GM19328 (cell line): ENCODE measurements around the gene MNDA.

Experiments
- ATAC-seq: cut with Tn5 transposase; IDR thresholded peaks from one replicate; pipeline ENCODE4 v1.9.1; 2021; ENCODE audit warnings: mild to moderate bottlenecking, moderate library complexity; ENCODE audit not compliant: unreplicated experiment

MNDA gene

DNA sequence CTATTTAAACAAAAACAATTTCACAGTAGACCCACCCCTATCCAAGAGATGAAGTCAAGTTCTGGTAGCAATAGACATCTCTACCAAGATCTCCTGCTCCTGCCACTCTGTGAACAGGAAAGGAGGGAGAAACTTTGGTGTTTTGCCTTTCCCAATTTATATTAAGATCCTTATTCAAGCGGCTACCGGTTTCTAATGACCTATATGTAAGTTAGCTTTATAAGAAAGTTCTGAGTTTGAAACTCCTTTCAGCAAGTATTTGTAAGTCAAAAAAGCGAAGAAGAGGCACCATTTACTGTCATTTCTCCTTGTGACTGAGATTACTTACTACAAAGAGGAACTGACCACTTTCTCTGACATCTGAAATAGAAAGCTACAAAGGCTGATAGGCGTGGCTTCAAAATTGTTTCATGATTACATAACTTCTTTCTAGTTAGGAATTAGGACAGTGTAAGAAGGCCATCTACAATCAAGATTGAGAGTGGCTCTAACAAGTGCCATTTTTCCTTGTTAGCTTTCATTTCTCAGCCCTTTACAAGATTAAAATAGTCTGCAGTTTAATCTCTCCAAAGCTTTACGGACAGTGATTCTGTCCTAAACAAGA is at the start of gene MNDA:
Gene MNDA (plus strand): TSS at position 448 of the 604 bp plus-strand sequence. CDS start 10,803 bp downstream, outside the sequence.
- peak; percentile 88 for ATAC-seq

- no peak for ATAC-seq
Measured at GRCh38 chr1:158793604-158794003, 37.5 kb upstream of the MNDA start.

GRCh38 chr1:158794247-158794646 is 36.9 kb upstream of the MNDA start:
- ATAC-seq = no peak

GRCh38 chr1:158798531-158798930 is 32.6 kb upstream of the MNDA start:
- ATAC-seq = no peak

DNA sequence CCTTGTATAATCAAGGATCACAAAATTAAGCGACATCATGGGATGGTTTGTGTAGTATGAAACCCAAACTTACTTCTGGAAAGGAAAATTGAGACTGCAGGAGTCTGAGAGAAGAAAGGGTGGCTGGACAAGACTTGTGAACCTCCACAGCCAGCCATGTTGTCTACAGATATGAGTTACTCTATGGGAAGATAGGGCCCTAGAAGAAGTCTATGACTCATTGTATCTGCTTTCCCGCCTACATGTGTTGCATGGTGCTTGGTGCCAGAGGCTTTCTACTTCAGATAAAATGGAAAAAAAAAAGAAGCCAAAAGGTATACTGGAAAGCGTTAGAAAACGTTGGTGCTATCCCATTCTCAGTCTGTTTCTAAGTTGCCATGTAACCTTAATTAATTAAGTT is 31.5 kb upstream of the MNDA start:
- no peak for ATAC-seq

GRCh38 chr1:158800526-158800925 is 30.6 kb upstream of the MNDA start:
- ATAC-seq = no peak

DNA sequence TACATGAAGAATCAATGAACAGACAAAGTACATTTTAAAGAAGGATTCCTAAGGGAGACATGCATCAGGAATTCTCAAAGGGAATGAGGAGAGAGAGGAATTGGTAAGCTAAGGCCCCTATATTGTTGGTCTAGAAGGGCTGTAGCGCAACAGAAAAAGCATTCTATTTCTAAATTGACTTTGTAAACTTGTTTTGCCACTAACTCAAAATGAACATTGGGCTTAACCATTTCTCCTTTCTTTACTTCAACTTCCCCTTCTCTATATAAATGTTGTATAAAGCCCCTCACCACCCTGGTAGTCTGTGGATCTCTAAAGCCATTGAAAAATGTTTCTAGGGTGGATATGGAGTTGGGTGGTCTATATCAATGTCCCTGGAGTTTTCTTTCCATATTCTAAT is 29.8 kb upstream of the MNDA start:
- ATAC-seq = no peak

DNA sequence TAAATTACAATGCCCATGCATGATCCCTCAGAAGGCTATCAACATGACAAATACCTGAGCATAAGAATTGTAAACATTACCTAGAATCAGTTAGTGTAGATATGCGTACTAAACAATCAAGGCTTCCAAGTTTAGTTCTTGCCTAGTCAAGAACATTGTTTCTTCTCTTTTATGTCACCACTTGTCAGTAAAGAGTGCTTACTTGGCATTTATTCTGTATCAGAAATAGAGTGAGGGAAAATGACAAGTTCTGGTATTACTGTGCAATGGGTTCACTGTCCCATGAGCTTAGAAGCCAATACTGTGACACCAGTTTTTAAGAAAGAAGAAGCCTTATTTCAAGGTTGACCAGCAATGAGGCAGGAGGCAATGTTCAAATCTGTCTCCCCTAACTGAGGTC is 27.5 kb upstream of the MNDA start:
- ATAC-seq = no peak

GRCh38 chr1:158806916-158807536 is 24.1 kb upstream of the MNDA start:
- ATAC-seq = no peak

- no peak for ATAC-seq
Measured at GRCh38 chr1:158809256-158809655, 21.9 kb upstream of the MNDA start.

DNA sequence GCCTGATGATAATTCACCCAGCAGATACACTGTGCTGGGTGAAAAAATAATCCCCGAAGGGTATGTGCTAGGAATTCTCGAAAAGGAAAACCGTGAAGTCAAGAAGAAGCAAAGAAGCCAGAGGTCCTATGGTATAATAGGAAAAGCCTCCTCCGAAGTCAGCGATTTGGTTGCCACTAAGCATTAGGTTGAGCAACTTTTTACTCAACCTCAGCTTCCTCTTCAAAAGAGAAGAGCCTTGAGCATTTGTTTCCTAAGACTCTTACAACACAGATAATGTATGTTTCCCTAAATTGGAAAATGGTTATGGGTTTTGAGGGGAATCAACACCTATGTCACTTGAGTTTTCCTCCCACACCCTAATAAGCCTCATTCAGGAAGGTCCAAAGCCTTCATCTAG is 21.3 kb upstream of the MNDA start:
- ATAC-seq = no peak

GRCh38 chr1:158810311-158810710 is 20.8 kb upstream of the MNDA start:
- ATAC-seq = no peak

DNA sequence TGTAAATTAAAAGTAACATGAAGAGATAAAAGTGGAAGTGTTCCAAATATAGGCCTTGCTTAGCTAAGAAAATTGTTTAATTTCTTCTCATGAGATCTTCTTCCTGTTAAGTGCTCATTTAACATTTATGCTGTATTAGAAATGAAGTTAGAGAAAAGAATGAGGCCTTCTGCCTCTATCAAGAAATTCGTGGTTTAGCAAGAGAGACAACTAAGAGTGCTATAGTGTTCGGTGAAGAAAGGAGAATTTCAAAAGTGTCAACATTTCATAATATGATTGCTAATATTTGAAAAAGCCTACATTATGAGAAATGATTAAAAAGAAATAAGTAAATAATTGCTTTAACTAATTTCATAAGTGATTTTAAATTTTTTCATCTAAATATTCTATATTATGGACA is 18.8 kb upstream of the MNDA start:
- no peak for ATAC-seq

GRCh38 chr1:158813164-158813563 is 18.0 kb upstream of the MNDA start:
- no peak for ATAC-seq

- ATAC-seq = no peak
Measured at GRCh38 chr1:158814970-158815369, 16.2 kb upstream of the MNDA start.

GRCh38 chr1:158818560-158818959 is 12.6 kb upstream of the MNDA start:
- no peak for ATAC-seq

DNA sequence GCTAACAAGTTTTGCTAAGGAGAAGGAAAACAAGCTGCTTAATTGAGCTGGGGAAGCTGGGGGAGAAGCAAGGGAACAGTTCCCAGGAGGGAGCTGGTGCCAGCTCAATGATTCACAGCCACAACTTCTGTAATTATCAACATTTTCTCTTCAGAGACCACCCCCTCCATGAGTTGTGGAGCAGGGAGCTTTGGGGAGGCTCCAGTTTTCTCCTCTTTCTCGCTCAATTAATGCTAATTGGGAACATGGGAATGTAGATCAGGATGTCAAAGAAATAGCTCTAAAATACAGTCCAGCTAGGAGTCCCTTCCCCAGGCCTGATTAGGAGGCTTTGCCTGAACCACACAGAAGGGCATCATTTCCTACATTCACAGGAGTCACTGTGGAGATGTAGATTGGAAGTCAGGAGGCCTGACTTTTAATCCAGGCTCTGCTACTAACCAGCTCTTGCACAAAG is 12.1 kb upstream of the MNDA start:
- ATAC-seq = peak; percentile 20

DNA sequence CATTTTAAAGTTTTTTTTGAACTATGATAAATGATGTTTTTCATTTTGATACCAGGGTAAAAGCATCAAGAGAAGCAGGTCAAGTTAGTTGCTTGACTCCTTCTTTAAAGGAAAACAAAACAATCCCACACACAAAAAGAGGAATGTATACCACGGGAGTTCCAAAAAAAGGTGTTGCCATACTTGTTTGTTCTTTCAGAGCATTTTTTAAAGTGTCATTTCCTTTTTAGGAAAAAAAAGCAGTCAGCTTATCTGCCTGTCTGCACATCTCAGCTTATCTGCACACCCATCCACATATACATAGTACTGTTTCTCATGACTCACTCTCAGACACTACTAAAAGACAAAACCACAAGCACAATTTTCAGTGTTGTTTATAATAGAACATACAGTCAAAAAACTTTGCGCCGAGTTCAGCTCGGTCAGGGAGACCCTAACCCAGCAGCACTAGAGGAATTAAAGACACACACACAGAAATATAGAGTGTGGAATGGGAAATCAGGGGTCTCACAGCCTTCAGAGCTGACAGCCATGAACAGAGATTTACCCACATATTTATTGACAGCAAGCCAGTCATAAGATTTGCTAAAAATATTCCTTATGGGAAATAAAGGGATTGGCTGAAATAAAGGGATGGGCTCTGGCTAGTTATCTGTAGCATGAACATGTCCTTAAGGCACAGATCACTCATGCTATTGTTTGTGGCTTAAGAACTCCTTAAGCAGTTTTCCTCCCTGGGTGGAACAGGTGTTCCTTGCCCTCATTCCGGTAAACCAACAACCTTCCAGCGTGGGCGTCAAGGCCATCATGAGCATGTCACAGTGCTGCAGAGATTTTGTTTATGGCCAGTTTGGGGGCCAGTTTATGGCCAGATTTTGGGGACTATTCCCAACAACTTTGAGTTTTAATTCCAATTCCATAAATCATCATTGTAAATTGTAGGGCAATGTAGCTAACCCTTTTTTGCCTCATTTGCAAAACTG is 11.4 kb upstream of the MNDA start:
- peak; percentile 73 for ATAC-seq

DNA sequence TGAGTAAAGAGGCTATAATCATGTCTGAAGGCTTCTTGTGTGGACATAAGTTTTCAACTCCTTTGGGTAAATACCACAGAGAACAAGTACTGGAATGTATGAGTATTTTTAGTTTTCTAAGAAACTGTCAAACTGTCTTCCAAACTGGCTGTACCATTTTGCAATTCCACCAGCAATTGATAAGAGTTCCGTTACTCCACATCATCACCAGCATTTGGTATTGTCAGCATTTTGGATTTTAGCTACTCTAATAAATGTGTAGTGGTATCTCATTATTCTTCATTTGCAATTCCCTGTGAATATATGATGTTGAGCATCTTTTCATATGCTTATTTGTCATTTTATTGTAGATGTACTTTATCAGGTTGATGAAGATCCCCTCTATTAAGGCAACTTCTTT is 9.4 kb upstream of the MNDA start:
- no peak for ATAC-seq

- ATAC-seq = no peak
Measured at GRCh38 chr1:158830074-158830677, 975 bp upstream of the MNDA start.

- no peak for ATAC-seq
Measured at GRCh38 chr1:158833264-158833663, 2.1 kb downstream of the MNDA start.
